Liver (tissue), 9 donors: ENCODE results near the gene HYAL1. TPM values are rescaled to one million over a fixed set of nuclear protein-coding genes. Genes with fewer than 3 reads are reported as not detected.
A peak's percentile ranks its signal among the peaks of the same experiment; 100 is the strongest.

ENCODE experiments used
- DNase-seq: peaks from one replicate; pipeline ENCODE4 v3.0.0-alpha.2; 2017; ENCODE audit warnings: low spot score
- H3K27ac ChIP-seq, 2 donors: one replicate each; pipeline ENCODE4 v1.7.0; 2013; ENCODE audit warnings: inconsistent platforms in 2 of 2, low read length in 2 of 2, control low read depth in 1 of 2, low read depth in 1 of 2, mild to moderate bottlenecking in 1 of 2
- H3K27me3 ChIP-seq, 4 donors: one replicate each; pipeline versions ENCODE4 v1.6.1 to v1.7.0; 2013; ENCODE audit warnings: low read length in 3 of 4, inconsistent platforms in 1 of 4, mild to moderate bottlenecking in 1 of 4, moderate library complexity in 1 of 4; ENCODE audit not compliant: control insufficient read depth in 4 of 4, insufficient read depth in 4 of 4
- H3K36me3 ChIP-seq, 4 donors: one replicate each; pipeline versions ENCODE4 v1.6.1 to v1.7.0; 2013; ENCODE audit warnings: low read length in 3 of 4, mild to moderate bottlenecking in 3 of 4, low read depth in 1 of 4, moderate library complexity in 1 of 4; ENCODE audit not compliant: control insufficient read depth in 4 of 4, insufficient read depth in 3 of 4
- H3K4me1 ChIP-seq, 4 donors: one replicate each; pipeline versions ENCODE4 v1.6.1 to v1.7.0; 2013; ENCODE audit warnings: low read length in 3 of 4, mild to moderate bottlenecking in 3 of 4, moderate library complexity in 1 of 4; ENCODE audit not compliant: control insufficient read depth in 4 of 4, insufficient read depth in 4 of 4
- H3K4me3 ChIP-seq, 3 donors: one replicate each; pipeline versions ENCODE4 v1.6.1 to v1.7.0; 2013; ENCODE audit warnings: low read length in 3 of 3, control low read depth in 1 of 3, low read depth in 1 of 3, mild to moderate bottlenecking in 1 of 3
- H3K9ac ChIP-seq, 2 donors: one replicate each; pipeline ENCODE4 v1.7.0; 2013; ENCODE audit warnings: low read length in 2 of 2, mild to moderate bottlenecking in 2 of 2, moderate library complexity in 2 of 2, control low read depth in 1 of 2, low read depth in 1 of 2
- H3K9me3 ChIP-seq, 4 donors: one replicate each; pipeline versions ENCODE4 v1.6.1 to v1.7.0; 2013; ENCODE audit warnings: low read length in 3 of 4; ENCODE audit not compliant: control insufficient read depth in 4 of 4
- EGR1 ChIP-seq, 2 donors: IDR thresholded peaks; 2 replicates each; pipeline ENCODE4 v1.6.1; 2016 to 2018; ENCODE audit warnings: antibody characterized with exemption in 2 of 2, low read depth in 2 of 2
- FOXA1 ChIP-seq: IDR thresholded peaks from 2 replicates; pipeline ENCODE4 v1.6.1; 2016; ENCODE audit warnings: antibody characterized with exemption
- FOXA2 ChIP-seq: IDR thresholded peaks from 2 replicates; pipeline ENCODE4 v1.6.1; 2016; ENCODE audit warnings: antibody characterized with exemption
- GABPA ChIP-seq, 2 donors: IDR thresholded peaks in 1 of 2; conservative IDR thresholded peaks in 1 of 2; 2 replicates each; pipeline ENCODE4 v1.6.1; 2016; ENCODE audit warnings: antibody characterized with exemption in 2 of 2, mild to moderate bottlenecking in 1 of 2, moderate library complexity in 1 of 2
- HNF4A ChIP-seq, 2 donors: conservative IDR thresholded peaks; 2 replicates each; pipeline ENCODE4 v1.6.1; 2016; ENCODE audit warnings: antibody characterized with exemption in 2 of 2, mild to moderate bottlenecking in 2 of 2
- JUND ChIP-seq, 2 donors: IDR thresholded peaks; 2 replicates each; pipeline ENCODE4 v1.6.1; 2016; ENCODE audit warnings: antibody characterized with exemption in 2 of 2
- NR2F2 ChIP-seq: IDR thresholded peaks from 2 replicates; pipeline ENCODE4 v1.6.1; 2016; ENCODE audit warnings: antibody characterized with exemption
- RXRA ChIP-seq, 2 donors: IDR thresholded peaks; 2 replicates each; pipeline ENCODE4 v1.6.1; 2017 to 2018; ENCODE audit warnings: antibody characterized with exemption in 2 of 2, mild to moderate bottlenecking in 1 of 2
- YY1 ChIP-seq: IDR thresholded peaks from 2 replicates; pipeline ENCODE4 v1.6.1; 2016; ENCODE audit warnings: antibody characterized with exemption, mild to moderate bottlenecking
- WGBS: extraction: QIAGEN DNeasy Blood & Tissue Kit; methylation state at CpG from one replicate; pipeline ENCODE4 v1.1.7; 2013; 5-methylcytosine and 5-hydroxymethylcytosine counted together
- polyA plus RNA-seq, 2 donors: library from polyadenylated mRNA; stranded (reverse) in 1 of 2; unstranded in 1 of 2; fragments of 200-250 nt in 1 of 2; fragments of >200 nt in 1 of 2; fragmentation: Nextera tagmentation in 1 of 2; extraction: Ambion mirVana in 1 of 2; gene quantifications; one replicate each; pipeline versions ENCODE4 v1.2.1 to v1.2.3, GENCODE V29; 2013 to 2015
- total RNA-seq, 2 donors: library from RNA; depleted of rRNA; stranded (reverse); fragments of >200 nt; gene quantifications; one replicate each; pipeline ENCODE4 v1.2.3, GENCODE V29; 2014
- TF ChIP-seq, protein P1 (sequence below): IDR thresholded peaks from 2 replicates; pipeline ENCODE4 v1.6.1; 2016; ENCODE audit warnings: antibody characterized with exemption, mild to moderate bottlenecking
- TF ChIP-seq, protein P2 (sequence below): IDR thresholded peaks from 2 replicates; pipeline ENCODE4 v1.6.1; 2016; ENCODE audit warnings: antibody characterized with exemption
- TF ChIP-seq, protein P3 (sequence below): fragments of 150-350 bp; IDR thresholded peaks from 2 replicates; pipeline ENCODE4 v1.5.1; 2017; ENCODE audit warnings: improper control_type of control experiment, low read depth, low read length; ENCODE audit not compliant: missing input control
- TF ChIP-seq, protein P4 (sequence below): IDR thresholded peaks from 2 replicates; pipeline ENCODE4 v1.6.1; 2016; ENCODE audit warnings: antibody characterized with exemption
- donor health status: healthy.
- donor health status: healthy.
- donor health status: healthy.
- donor health status: healthy.
- donor health status: healthy.

Gene HYAL1
- total and polyA plus RNA-seq, 4 donors = 82.3 to 156 (median 121) TPM

DNA sequence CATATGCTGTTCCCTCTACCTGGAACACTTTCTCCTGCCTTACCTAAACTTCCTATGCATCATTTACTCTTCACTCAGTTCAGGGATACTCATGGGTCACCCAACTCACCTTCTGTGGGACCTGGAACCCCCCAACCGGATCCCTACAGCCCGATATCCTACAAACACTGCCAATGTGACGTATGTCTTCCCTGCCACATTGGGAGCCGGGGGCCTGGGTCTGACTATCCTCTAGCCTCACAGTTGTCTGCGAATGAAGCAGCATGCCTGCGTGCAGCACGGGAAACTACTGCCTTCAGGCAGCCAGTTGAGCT is 46.8 kb upstream of the HYAL1 start:
- Histone ChIP-seq H3K27me3 (no peaks in the 10 kb centered on the region), H3K36me3 (peaks cover 11 to 26% (median 14%) of the 10 kb centered on the region in 4 donors), H3K4me1 (peaks cover 14 to 66% (median 43%) of the 10 kb centered on the region in 4 donors), H3K4me3 (peak overlapping the region; percentile 67 to 90 (median 79)), H3K9me3 (no peaks in the 10 kb centered on the region), H3K27ac (peak overlapping the region; percentile 97 to 98), H3K9ac (peak overlapping the region; percentile 86 to 90)
- TF ChIP-seq RXRA (IDR thresholded peaks at IDR 0.05) (no peak), YY1 (no peak), EGR1 (IDR thresholded peaks at IDR 0.05; ENCODE audit: low read depth in 2 of 2) (no peak), HNF4A (conservative IDR thresholded peaks at IDR 0.05) (no peak), FOXA2 (no peak), NR2F2 (no peak), GABPA (IDR thresholded peaks at IDR 0.05 in 1 of 2, conservative IDR thresholded peaks at IDR 0.05 in 1 of 2) (no peak)
- TF ChIP-seq, protein P1, sequence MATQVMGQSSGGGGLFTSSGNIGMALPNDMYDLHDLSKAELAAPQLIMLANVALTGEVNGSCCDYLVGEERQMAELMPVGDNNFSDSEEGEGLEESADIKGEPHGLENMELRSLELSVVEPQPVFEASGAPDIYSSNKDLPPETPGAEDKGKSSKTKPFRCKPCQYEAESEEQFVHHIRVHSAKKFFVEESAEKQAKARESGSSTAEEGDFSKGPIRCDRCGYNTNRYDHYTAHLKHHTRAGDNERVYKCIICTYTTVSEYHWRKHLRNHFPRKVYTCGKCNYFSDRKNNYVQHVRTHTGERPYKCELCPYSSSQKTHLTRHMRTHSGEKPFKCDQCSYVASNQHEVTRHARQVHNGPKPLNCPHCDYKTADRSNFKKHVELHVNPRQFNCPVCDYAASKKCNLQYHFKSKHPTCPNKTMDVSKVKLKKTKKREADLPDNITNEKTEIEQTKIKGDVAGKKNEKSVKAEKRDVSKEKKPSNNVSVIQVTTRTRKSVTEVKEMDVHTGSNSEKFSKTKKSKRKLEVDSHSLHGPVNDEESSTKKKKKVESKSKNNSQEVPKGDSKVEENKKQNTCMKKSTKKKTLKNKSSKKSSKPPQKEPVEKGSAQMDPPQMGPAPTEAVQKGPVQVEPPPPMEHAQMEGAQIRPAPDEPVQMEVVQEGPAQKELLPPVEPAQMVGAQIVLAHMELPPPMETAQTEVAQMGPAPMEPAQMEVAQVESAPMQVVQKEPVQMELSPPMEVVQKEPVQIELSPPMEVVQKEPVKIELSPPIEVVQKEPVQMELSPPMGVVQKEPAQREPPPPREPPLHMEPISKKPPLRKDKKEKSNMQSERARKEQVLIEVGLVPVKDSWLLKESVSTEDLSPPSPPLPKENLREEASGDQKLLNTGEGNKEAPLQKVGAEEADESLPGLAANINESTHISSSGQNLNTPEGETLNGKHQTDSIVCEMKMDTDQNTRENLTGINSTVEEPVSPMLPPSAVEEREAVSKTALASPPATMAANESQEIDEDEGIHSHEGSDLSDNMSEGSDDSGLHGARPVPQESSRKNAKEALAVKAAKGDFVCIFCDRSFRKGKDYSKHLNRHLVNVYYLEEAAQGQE = no peak
- TF ChIP-seq, protein P2, sequence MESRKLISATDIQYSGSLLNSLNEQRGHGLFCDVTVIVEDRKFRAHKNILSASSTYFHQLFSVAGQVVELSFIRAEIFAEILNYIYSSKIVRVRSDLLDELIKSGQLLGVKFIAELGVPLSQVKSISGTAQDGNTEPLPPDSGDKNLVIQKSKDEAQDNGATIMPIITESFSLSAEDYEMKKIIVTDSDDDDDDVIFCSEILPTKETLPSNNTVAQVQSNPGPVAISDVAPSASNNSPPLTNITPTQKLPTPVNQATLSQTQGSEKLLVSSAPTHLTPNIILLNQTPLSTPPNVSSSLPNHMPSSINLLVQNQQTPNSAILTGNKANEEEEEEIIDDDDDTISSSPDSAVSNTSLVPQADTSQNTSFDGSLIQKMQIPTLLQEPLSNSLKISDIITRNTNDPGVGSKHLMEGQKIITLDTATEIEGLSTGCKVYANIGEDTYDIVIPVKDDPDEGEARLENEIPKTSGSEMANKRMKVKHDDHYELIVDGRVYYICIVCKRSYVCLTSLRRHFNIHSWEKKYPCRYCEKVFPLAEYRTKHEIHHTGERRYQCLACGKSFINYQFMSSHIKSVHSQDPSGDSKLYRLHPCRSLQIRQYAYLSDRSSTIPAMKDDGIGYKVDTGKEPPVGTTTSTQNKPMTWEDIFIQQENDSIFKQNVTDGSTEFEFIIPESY = no peak
- TF ChIP-seq, protein P3, sequence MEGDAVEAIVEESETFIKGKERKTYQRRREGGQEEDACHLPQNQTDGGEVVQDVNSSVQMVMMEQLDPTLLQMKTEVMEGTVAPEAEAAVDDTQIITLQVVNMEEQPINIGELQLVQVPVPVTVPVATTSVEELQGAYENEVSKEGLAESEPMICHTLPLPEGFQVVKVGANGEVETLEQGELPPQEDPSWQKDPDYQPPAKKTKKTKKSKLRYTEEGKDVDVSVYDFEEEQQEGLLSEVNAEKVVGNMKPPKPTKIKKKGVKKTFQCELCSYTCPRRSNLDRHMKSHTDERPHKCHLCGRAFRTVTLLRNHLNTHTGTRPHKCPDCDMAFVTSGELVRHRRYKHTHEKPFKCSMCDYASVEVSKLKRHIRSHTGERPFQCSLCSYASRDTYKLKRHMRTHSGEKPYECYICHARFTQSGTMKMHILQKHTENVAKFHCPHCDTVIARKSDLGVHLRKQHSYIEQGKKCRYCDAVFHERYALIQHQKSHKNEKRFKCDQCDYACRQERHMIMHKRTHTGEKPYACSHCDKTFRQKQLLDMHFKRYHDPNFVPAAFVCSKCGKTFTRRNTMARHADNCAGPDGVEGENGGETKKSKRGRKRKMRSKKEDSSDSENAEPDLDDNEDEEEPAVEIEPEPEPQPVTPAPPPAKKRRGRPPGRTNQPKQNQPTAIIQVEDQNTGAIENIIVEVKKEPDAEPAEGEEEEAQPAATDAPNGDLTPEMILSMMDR = no peak
- TF ChIP-seq, protein P4, sequence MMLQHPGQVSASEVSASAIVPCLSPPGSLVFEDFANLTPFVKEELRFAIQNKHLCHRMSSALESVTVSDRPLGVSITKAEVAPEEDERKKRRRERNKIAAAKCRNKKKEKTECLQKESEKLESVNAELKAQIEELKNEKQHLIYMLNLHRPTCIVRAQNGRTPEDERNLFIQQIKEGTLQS = no peak
- no peak for DNase-seq
- WGBS = 10% methylated on average over 7 of the region's 7 CpGs

DNA sequence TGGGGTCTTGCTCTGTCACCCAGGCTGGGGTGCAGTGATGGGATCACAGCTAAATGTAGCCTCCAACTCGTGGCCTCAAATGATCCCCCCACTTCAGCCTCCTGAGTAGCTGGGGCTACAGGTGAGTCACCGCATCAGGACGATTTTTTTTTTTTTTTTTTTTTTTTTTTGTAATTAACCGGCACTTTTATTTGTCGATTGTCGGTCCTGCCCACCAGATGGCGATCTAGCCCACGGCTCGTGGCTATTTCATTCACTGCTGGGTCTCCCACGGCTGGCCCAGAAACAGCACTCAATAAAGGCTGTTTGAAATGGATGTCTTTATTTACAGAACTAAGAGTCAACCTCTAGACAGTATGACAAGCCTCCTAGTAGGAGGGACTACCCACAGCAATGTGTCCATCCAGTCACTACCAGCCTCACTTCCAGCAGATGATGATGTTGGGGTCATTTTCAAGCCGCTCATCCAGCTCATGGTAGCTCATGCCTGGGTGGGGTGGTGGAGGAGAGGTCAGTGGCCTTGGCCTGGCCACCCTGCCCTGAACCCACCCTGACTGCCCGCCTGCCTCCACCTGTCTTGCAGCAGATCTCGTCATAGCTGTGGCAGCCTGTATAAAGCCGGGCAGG is 43.9 kb upstream of the HYAL1 start:
- 28% methylated on average over 14 of the region's 14 CpGs for WGBS
- H3K4me1 ChIP-seq = peaks cover 13 to 45% (median 36%) of the 10 kb centered on the region in 4 donors
- no peaks in the 10 kb centered on the region for H3K27me3 ChIP-seq
- H3K4me3 ChIP-seq = no peak overlapping the region
- H3K9ac ChIP-seq = no peak overlapping the region
- H3K27ac ChIP-seq = peak overlapping the region in 1 of 2 donors; percentile 38
- H3K36me3 ChIP-seq = peaks cover 0 to 9% (median 0%) of the 10 kb centered on the region in 4 donors
- H3K9me3 ChIP-seq = no peaks in the 10 kb centered on the region
- peak; percentile 74 for DNase-seq
- TF ChIP-seq, protein P1 = no peak
- TF ChIP-seq, protein P2 = no peak
- TF ChIP-seq FOXA1 (no peak), JUND (IDR thresholded peaks at IDR 0.05) (peak; percentile 47 to 50), EGR1 (IDR thresholded peaks at IDR 0.05; ENCODE audit: low read depth in 2 of 2) (no peak), HNF4A (conservative IDR thresholded peaks at IDR 0.05) (no peak)
- TF ChIP-seq, protein P3 = peak; percentile 68
- TF ChIP-seq, protein P4 = no peak
